HG03025 (cell line): ENCODE measurements around the gene RTL1.

ENCODE experiments used
- ATAC-seq: cut with Tn5 transposase; IDR thresholded peaks from one replicate; pipeline ENCODE4 v1.9.1; 2021; ENCODE audit warnings: mild to moderate bottlenecking, moderate library complexity; ENCODE audit not compliant: unreplicated experiment, low FRiP score

The RTL1 gene

GRCh38 chr14:100882991-100883788 lies 20.3 kb downstream of the RTL1 start:
- ATAC-seq = no peak

- ATAC-seq = no peak
Measured at GRCh38 chr14:100882026-100882967, 21.2 kb downstream of the RTL1 start.

- ATAC-seq = no peak
Measured at GRCh38 chr14:100881211-100882025, 22.1 kb downstream of the RTL1 start.

DNA sequence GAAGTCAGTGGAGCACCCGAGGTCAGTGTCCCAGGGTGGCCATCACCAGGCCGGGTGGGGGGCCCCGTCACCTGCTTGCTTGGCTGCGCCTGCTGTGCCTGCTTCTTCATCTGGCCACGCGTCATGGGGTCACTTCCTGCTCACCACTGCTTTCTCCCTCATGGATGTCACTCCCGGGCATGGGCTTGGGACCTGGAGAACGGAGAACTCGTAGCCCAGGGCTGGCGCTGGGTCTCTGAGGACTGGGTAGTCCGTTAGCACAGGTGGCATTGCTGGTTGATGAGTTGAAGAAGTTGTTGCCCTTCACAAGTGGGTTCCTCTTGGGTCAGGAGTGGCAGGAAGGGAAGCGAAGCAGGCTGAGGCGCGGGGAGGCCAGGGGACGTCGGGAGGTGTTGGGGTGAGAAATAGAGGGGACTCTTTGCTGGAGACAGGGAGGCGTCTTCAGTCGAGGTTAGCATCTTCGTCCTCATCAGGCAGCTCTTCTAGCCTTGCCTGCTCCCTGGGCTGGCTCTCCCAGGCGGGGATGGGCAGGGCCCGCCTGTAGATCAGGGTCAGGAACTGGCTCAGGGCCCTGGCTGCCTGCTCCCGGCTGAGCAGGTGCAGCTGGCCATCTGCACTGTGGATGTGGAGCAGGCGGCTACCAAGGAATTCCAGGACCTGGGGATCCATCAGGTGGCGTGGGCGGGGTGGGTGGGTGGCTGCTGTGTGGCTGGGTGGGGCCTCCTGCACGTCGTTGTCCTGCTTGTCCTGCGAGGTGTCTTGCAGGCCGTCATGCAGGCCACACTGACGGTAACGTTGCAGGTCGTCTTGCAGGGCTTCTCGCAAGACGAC lies 23.0 kb downstream of the RTL1 start:
- ATAC-seq = no peak

DNA sequence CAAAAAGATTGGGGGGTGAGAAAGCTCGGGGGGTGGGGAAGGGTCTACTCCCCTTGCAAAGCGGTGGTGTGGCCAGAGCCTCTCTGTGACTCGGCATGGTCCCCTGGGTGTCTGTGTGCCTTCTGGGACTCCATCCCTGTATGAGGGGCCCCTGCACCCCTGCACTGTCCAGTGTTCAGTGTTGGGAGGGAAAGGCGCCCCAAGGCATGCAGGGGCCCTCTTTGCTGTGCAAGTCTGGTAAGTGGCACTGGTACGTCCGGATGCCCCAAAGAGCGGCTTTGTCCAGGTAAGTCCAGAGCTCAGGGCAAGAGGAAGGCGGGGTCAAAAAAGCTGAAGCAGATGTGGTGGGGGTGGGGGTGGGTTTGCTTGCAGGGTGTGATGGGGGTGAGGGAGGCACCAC lies 23.7 kb downstream of the RTL1 start:
- ATAC-seq = no peak

DNA sequence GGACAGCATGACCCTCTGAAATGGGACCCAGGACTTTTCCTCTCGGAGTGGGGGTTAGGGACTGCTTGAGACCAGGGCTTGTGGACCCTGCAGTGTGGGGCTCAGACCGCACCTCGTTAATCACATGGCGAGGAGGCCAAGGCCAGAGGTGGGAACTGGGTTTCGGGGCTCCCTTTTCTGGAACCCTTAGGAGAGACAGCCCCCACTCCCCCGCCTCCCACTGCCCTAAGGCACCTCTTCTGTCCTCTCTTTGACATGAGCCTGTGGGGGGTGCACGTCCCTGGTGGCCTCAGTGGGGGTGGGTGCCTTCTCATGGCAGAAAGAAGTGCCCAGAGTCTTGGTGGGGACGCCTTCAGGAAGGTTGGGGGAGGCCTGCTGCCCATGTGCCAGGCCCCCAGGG lies 24.3 kb downstream of the RTL1 start:
- no peak for ATAC-seq

DNA sequence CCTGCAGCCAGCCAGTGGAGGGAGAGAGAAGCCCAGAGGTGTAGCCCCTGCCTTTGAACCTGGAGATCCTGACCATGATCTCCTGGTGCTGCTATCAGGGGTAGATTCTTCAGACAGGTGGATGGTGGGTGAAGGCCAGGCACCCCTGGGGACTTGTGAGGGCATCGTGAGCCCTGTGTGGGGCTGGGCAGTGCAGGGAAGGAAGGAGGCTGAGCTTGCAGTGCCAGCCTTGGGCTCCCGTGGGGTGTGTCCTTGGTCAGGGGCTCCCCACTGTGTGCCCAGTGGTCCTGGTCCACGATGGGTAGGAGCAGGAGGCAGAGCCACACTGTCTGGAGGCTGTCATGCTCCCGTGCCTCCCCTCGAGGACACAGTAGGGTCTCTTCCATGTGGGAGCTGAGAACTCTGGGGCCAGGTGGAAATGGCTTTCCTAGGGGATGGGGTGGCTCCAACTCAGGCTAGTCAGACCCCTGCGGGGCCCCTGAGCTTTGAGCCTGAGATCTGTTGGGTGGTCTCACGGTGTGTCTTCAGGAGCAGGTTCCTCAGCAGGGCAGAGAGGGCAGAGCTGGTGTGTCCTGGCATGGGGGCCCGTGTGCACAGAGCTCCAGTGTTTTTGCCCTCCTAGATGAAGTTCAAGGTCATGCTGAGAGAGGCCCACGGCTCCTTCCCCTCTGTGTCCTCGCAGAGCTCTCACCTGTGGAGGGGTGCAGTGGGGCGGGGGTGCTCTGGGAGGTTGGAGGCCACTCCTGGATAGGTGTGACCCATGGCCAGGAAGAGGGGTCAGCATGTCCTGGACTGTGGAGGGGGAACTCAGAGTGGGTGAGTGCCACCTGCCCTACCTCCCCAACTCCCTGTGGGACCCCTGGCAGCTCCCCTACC lies 25.0 kb downstream of the RTL1 start:
- ATAC-seq = no peak

DNA sequence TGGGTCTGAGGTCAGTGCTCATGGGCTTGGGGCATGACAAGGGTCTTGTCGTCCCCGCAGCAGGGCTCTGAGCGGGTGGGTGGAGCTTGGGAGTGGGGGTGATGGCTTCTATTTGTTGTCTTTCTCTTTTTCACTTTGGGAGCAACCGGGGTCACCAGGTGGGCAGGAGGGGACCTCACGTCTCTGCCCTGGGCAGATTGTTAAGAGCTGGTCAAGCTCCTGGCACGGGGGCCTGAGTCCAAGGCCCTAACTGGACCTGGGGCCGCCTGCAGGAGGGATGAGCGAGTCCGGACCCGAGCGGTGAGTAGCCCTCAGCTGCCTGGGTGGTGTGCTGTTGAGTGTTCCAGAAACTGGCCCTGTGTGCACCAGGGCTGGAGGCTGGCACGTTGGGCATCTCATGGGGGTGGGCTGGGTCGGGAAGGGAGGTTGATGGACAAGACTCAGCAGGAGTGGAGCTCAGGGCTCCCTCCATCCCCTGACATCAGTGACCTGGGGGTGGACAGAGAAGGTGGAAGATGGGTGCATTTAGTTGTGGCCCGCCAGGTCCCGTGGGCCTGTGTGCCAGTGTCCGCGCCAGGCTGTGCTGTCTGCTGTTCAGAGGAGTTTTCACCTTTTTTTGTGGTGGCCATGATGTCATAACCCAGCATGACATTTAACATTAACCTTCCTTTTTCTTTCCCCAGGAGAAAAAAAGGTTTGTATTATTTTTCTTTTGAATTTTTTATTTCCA lies 27.5 kb downstream of the RTL1 start:
- no peak for ATAC-seq

DNA sequence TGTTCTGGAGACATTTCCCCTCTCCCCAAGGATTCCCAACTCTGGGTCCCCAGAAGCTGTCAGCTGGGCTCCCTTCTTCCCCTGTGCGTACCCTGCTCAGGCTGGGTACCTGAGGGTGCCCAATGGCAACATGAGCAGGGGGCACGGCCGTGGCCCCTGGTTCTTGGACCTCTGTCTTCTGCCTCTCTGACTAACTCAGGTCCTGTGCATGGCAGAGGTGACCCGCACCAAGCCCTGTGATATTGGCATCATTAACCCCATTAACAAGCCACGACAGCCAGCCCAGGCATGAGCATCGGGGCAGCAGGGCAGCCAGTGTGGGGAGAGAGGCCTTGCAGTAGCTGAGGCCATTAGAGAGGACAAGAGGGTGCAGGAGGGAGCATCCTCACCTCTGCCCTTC lies 28.4 kb downstream of the RTL1 start:
- no peak for ATAC-seq

- ATAC-seq = no peak
Measured at GRCh38 chr14:100874411-100875091, 29.0 kb downstream of the RTL1 start.

DNA sequence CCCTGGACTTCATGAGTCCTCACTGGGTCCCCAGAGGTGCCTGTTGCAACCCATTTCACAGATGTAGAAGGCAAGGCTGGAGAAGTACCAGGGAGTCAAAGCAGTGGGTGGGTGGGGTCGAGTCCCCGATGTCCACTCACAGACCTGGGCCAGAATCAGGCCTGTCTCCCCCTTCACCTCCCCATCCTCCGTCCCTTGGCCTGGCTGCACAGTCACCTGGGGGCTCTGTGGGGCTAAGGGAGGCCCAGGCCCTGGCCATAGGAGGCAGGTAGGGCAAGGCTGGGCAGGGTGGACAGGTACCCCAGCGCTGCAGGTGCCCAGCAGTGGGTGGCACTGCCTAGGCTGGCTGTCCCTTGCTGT lies 29.5 kb downstream of the RTL1 start:
- no peak for ATAC-seq

DNA sequence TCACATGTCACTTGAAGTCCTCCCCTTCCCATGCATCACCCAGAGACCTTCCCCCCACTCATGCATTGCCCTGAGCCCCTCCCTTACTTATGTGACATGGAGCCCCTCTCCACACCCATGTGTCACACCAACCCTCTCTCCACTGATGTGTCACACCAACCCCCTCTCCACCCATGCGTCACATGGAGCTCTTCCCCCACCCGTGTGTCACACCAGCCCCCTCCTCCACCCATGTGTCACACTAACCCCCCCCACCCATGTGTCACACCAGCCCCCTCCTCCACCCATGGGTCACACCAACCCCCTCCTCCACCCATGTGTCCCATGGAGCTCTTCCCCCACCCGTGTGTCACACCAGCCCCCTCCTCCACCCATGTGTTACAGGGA lies 30.4 kb downstream of the RTL1 start:
- no peak for ATAC-seq

- no peak for ATAC-seq
Measured at GRCh38 chr14:100872259-100873095, 31.0 kb downstream of the RTL1 start.

DNA sequence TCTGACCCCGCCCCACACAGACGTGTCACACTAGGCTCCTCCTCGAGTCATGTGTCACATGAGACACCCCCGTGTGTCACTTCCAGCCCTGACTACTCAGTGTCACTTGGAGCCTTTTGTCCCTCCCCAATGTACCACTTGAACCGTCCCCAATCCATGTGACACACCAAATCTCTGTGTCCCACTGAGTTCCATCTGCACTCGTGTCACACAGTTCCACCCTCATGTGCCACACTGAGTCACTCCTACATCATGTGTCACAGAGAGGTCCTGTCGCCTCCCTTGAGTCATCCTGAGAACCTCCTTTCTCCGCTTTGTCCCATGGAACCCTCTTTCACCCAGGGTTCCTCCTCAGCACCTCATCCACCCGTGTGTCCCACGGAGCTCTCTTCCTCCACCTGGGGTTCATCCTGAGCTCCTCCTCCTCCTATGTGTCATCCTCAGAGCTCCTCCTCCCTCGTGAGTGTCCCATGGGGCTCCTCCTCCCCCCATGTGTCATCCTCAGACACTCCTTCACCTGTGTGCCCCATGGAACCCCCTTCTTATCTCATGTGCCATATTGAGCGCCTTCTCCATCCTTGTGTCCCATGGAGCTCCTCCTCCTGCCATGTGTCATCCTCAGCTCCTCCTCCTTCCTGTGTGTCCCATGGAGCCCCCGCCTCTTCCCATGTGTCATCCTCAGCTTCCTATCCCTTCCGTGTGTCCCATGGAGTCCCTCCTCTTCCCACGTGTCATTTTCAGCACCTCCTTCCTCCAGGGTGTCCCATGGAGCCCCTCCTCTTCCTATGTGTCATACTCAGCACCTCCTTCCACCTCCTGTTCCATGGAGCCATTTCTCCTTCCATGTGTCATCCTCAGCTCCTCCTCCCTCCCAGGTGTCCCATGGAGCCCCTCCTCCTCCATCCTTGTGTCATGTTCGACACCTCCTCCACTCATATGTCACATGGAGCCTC lies 32.0 kb downstream of the RTL1 start:
- ATAC-seq = no peak

- ATAC-seq = no peak
Measured at GRCh38 chr14:100868621-100869370, 34.7 kb downstream of the RTL1 start.
